ENCODE measurements around the gene UPF2.
"Not testable (repeated sequence)": the region's sequence is repeated elsewhere in the genome, so short reads cannot be mapped to it uniquely, and the experiment has no call there.

The UPF2 gene

DNA sequence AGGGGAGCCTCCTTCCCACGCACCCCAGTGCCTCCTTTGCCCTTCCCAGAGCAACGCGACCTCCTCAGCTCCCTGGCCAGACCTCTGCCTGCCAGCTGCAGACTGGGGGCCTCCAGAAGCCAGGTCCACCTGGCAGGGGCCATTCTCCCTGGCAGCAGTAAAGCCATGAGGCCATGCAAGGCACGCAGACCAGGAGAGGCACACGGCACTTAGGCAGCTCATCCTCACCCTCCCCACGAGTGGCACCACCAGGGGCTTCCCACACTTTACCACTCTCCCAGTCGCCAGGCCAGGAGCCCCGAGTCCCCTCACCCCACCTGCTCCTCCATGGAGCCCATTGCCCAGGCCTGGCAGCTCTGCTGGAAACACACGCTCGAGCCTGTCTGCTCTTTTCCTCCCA is 134.1 kb downstream of the UPF2 start:
- in situ Hi-C loops (cut with MboI; ENCODE audit: low sequenced_read_pairs), result no loop called here

DNA sequence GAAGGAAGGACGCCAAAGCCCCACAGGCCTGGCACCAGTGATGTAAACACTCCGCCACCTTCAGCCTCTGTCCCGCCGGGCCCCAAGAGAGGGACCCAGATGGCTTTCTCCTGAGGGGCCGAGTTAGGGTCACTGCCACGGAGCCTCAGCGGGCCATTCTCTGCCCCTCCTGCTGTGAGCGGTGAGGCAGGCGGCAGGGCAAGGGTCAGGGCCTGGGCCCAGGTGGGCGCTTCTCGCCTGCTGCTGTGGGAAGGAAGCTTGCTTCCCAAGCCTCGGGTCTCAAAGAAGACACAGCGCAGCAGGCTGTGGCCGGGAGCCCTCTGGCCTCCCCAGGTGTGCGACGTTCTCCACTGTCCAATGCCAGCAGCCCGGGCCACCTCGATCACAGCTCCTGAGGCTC is 134.7 kb downstream of the UPF2 start:
- in situ Hi-C loops (cut with MboI; ENCODE audit: low sequenced_read_pairs), result no loop called here

DNA sequence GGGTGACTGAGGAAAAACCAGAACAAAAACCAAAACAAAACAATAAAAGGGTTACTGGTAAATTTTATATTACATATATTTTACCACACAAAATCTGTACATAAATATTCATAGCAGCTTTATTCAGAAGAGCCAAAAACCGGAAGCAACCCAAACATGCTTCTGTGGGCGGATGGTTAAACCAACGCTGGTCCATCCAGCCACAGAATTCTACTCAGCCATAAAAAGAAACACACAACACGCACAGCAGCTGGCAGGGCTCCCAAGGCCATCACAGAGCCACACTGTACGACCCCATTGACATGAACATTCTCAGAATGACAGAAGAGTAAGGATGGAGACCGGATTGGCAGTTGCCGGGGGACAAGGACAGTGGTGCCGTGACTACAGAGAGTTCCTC is 135.9 kb downstream of the UPF2 start:
- in situ Hi-C loops (cut with MboI; ENCODE audit: low sequenced_read_pairs), result no loop called here

DNA sequence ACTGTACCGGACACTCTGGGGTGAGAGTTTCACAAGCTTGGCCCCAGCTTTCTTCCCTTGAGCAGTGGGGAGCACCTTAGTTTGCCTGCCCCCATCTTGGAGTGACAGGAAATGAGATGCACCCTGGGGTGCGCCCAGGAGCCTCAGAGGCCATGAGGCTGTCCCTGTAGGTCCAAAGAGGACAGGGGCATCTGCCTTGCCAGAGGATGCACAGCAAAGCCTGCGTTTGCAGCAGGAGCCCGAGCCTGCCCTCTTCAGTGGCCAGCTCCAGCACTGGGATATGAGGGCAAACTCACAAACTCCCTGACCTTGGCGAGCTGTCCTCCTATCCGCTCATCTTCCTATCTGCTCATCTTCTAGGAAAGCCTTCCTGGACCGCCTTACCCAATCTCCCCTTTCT is 140.0 kb downstream of the UPF2 start:
- in situ Hi-C loops (cut with MboI; ENCODE audit: low sequenced_read_pairs), result no loop called here

DNA sequence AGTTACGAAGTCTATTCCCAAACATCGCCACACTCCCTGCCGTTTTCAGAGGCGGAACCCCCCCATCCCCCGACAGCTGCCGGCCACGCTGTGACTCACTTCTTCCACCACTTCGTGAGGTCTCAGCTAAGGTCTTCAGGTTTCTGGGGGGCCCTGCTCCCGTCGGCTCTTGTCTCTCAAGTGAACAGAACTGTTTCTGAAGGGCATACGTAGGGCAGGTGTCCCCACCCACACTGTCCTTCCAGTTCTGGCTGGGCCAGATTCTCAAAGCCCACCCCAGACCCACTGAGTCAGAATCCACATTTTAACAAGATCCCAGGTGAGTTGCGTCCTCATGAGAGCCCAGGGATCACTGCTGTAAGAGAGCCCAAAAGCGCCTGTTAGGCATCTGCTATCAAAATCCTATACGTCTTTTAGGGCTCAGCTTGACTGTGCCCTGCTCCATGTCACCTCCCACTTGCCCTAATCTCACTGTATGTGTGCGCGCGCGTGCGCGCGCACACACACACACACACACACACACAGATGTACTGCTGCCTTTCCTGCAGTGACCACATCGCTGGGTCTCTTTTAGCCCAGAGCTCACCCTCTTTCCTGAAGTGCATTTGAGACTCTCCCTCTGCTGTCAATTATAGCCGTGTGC is 140.7 kb downstream of the UPF2 start:
- in situ Hi-C loops (cut with MboI; ENCODE audit: low sequenced_read_pairs), result no loop called here

DNA sequence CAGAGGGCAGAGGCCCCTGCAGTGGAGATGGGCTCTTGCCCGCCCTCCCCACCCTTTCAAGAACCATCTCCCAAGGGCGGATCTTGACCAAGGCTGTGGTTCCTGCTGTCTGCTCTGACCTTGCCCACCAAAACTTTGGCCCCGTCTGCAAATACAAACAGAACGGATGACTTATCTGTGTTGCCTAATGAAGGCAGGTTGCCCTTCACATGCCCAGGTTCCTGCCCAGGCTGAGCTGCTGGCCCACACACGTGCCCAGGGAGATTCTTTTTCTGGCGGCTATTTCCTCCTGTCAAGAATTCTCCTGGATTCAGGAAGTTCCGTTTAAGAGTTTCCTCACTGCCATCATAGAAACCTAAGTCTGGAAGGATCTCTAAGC is 141.2 kb downstream of the UPF2 start:
- in situ Hi-C loops (cut with MboI; ENCODE audit: low sequenced_read_pairs), result no loop called here

DNA sequence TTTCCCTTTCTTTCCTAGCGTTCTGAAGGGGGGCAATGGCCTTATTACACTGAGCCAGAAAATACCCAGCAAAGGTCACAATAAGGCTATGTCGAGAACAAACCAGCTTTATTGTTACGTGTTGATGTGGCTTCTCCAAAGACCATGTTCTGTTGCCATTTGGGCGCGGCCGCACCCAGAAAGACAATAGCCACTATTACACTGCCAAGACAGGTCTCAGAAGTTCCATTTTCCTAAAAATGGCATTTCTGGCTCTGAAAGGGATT is 141.6 kb downstream of the UPF2 start:
- in situ Hi-C loops (cut with MboI; ENCODE audit: low sequenced_read_pairs), result no loop called here

DNA sequence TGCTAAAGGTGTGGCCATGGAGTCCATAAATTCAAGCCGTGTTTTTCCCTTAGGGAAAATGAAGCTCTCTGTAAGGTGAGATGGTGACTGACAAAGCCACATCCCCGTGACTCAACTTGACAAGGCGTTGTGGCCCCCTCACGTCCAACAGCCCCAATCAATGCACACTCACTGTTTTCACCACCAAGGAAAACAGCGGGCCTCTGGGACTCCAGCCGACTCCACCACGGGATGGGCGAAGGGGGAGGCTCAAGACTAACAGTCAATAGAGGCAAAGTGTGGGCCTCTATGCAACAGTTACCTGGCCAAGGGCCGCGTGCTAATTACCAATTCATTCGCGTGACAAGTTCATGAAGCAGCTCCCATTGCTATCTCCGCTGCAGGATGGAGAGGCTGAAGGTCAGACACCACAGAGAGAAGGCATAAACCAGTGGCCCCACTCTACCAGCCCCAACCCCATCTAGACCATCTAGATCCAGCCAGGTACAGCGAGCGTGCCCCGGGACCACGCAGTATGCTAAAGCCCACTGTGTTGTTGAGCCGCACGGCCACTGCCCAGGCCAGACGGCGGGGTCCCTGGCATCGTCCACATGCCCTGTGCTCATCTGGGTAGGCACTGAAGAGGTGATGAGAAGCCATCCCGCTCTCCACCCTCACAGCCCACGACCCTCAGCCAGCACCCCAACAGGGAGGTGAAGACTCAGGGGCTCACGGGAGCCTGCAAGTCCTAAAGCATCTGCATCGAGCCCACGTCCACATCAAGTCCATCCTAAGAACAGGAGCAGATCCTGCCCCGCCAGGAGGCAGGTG is 143.3 kb downstream of the UPF2 start:
- in situ Hi-C loops (cut with MboI; ENCODE audit: low sequenced_read_pairs), result no loop called here

DNA sequence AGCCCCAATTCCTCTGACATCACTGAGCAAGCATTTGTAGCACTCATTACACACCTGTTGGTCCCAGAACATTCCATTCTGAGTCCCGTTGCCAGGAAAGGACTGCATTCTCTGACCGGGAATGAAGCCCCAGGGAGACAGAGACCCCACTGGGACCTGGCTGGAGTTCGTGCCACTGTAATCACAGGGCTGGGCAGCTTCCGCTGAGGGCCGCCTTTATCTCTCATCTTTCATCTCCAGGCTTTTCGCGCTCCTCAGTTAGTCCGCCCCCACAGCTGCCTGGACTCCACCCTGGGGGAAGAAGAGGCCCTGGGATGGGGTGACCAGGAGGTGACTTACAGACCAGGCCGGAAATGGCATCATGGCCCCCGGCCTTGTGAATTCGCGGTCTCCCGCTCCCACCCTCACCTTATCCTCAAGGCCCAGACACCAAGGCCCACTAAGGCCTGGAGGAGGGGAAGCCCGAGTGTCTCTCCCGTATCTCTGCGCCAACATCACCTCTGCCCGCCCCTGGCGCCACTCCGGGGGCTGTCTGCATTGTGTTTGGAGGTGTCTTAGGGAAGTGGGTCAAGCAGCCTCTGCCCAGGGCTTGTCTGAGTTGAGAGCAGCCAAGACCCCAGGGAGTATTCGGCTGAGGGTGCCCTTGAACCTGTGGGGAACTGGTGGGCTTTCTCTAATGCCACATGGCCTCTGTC is 144.1 kb downstream of the UPF2 start:
- in situ Hi-C loops (cut with MboI; ENCODE audit: low sequenced_read_pairs), result no loop called here

DNA sequence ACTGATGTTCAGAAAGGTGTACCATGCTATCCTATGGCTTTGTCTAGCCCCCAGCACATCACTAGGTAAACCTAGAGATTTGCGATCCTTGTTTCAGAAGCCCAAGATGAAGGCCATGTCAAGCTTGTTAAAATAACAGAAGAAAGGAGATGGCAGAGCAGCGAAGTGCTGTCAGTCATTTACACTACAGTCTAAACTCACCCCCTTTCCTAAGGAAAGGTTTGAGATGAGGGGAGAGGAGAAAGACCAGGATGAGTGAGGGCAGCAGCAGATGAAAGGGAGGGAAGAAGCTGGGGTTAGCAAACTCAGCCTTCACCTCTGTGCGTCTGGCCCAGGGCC is 144.6 kb downstream of the UPF2 start:
- in situ Hi-C loops (cut with MboI; ENCODE audit: low sequenced_read_pairs), result no loop called here

DNA sequence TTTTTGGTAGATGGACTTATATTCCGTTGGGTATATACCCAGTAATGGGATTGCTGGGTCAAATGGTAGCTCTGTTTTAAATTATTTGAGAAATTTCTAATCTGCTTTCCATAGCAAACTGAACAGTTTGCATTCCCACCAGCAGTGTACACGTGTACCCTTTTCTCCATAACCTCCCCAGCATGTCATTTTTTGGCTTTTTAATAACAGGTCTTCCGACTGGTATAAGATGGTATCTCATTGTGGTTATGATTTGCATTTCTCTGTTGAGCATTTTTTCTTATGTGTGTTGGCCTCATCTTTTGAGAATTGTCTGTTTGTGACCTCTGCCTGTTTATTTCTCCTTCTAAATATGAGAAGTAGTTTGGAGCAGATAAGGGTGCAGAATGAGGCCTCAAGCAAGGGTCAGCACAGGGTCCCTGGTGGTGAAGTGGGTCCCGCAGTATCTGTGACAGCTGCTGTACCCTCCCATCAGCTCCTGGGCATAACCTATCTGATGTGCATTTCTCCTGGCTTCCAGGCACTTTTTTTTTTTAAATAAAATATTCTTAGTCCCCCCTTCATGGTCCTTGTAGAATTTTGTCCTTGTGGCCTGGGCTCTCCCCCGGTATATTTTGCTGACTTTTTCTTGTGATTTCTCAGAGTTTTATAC is 145.9 kb downstream of the UPF2 start:
- in situ Hi-C loops (cut with MboI; ENCODE audit: low sequenced_read_pairs), result no loop called here

DNA sequence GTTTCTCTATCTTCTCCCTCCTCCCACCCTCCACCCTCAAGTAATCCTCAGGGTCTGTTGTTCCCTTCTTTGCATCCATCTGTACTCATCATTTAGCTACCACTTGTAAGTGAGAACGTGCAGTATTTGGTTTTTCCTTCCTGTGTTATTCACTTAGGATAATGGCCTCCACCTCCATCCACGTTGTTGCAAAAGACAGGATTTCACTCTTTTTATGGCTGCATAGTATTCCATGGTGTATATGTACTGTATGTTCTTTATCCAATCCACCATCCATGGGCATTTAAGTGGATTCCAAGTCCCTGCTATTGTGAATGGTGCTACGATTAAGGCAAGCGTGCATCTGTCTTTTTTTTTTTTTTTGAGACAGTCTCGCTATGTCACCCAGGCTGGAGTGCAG is 147.0 kb downstream of the UPF2 start:
- in situ Hi-C loops (cut with MboI; ENCODE audit: low sequenced_read_pairs), result no loop called here

DNA sequence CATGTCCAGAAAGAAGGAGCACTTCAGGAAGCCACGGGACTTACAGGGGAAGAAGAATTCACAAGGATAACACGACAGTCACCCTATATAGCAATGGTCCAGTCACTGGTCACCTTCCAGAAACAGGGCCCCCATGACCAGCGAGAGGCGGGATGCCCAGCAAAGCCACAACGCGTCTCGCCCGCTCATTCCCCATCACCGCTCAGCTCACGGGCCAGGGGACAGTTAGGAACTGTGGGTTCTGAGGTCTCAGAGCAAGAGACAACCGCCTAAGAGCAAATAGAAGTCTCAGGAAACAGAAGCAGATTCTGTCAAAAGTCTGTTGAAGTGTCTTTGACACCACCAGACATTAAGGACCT is 147.5 kb downstream of the UPF2 start:
- in situ Hi-C loops (cut with MboI; ENCODE audit: low sequenced_read_pairs), result no loop called here

DNA sequence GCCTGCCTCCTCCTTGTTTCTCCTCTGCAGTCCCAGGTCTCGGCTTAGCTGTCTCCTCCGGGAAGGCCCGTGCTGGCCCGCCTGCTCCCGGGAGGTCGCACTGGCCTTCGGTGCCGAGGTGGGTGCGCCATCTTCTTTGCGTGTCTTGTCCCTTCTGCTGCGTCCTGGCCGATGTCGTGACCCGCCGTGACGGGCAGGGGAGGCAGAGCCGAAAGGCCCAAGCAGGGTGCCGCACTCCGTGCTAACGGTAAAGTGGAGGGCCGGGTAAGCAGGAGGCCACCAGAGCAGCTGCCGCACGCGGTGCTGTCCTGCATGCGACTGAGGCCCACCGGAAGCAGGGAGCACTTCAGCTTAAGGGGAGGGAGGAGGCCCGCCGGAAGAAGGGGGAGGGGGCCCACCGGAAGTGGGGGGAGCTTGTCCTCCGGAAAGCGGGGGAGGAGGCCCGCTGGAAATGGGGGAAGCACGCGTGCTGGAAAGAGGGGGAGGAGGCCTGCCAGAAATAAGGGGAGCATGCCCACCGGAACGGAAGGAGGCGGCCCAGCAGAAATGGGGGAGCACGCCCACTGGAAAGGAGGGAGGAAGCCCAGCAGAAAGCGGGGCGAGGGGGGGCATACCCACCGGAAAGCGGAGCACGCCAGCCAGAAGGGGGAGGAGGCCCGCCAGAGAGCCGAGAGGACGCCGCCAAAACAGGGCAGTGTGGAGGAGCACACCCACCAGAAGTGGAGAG is 148.1 kb downstream of the UPF2 start:
- in situ Hi-C loops (cut with MboI; ENCODE audit: low sequenced_read_pairs), result no loop called here

DNA sequence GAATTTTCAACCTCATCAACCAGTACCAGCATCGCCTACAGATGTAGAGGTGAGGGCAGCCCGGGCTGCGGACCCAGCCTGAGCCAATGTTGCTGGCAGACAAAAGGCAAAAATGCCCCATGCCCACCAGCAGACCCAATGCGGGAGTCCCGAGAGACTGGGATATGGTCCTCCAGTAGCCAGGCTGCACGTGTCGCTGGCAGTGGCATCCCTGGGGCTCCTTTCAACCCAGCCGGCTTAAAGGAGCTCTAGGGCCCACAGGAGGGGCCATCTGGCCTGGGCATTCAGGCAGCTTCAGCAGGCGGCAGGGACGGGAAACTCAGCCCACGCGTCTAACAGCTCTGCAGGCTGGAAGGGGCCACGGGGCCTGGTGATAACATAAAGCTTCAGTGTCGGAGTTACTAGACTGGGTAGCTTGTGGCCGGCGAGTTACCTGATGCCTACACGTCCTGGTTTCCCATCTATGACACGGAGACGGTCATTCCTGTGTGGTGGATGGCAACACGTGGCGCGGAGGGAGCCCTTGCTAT is 148.8 kb downstream of the UPF2 start:
- in situ Hi-C loops (cut with MboI; ENCODE audit: low sequenced_read_pairs), result no loop called here

DNA sequence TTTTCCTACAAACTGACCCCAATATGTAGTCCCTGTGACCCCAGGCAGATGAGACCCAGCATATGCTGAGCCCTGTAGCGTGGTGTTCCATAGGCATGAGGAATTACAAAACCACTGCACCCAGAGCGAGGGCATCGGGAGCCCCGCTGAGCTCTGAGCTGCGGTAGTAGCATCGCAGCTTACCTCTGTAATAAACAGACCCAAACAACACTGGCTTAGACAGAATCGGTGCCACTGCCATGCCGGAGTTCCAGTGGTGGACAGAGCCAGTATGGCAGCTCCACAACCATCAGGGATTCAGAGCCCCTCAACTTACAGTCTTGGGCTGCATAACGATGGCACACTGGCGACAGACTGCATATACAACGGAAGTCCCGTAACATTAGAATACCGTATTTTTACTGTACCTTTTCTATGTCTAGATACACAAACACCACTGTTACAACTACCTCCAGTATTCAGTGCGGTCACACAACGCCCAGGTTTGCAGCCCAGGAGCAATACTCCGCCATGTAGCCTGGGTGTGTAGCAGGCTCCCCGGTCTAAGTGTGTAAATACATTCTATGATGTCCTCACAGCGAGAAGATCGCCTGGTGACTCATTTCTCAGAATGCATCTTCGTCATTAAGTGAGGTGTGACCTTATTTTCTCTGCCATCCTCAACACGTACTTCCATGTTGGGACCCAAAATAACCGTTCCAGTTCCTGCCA is 150.7 kb downstream of the UPF2 start:
- in situ Hi-C loops (cut with MboI; ENCODE audit: low sequenced_read_pairs), result no loop called here

DNA sequence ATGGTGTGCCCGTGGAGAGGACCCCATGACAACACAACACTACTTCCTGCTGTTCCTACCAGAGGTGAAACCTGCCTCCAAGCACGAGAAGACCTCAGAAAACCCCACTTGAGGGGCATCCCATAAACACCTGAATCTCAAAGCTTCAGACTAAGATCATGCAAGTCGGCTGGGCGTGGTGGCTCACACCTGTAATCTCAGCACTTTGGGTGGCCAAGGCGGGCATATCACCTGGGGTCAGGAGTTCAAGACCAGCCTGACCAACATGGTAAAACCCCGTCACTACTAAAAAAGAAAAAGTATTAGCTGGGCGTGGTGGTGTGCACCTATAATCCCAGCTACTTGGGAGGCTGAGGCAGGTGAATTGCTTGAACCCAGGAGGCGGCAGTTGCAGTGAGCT is 153.3 kb downstream of the UPF2 start:
- in situ Hi-C loops (cut with MboI; ENCODE audit: low sequenced_read_pairs), result not testable (repeated sequence)

DNA sequence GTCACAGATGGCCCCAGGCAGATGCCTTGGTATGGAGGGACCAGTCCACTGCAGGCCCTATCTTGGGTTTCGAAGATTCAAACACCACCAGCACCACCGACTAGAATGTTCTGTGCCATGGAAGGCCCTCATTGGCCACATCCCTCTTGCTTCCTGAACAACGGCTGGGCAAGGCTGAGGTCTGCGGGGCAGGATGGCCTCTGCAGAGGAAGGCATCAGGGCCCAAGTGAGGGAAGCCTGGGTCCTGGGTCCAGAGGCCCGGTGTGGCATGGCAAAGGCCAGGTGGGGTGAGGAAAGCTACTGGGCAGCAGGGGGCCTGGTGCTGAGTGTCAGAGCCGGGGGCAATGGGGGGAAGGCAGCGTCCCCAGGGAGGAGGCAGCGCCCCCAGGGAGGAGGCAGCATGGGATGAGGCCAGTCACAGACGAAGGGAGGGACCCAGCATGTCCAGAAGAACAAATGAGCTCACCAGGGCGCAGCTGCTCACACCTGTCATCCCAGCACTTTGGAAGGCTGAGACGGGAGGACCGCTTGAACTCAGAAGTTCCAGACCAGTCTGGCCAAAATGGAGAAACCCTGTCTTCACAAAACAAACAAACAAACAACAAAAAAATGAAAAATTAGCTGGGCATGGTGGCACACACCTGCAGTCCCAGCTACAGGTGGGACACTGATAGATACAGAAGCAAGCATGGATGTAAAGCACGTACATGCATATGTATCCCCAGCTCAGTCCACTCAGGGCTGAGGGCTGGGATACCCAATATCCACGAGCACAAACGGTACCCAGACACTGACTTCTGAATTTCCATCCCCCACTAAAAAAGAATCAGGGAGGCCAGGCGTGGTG is 155.0 kb downstream of the UPF2 start:
- in situ Hi-C loops (cut with MboI; ENCODE audit: low sequenced_read_pairs), result no loop called here

DNA sequence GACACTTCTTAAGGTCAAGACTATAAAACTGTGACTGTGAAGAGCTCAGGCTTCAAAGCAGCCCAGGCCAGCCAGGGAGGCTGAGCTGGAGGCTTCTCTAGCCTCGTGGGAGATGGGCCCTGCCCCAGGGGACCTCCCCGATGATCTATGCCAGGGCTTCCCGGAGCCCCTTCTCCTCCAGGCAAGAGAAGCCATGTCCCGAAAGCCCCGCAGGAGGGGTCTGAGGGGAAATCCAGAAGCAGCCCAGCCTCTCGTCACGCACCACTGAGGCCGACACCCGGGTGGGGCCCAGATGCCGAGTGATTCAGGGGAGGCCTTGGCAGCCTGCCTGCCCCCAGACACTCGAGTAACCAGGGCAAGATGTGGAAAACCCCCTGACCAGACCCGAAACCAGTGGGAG is 155.8 kb downstream of the UPF2 start:
- in situ Hi-C loops (cut with MboI; ENCODE audit: low sequenced_read_pairs), result no loop called here

DNA sequence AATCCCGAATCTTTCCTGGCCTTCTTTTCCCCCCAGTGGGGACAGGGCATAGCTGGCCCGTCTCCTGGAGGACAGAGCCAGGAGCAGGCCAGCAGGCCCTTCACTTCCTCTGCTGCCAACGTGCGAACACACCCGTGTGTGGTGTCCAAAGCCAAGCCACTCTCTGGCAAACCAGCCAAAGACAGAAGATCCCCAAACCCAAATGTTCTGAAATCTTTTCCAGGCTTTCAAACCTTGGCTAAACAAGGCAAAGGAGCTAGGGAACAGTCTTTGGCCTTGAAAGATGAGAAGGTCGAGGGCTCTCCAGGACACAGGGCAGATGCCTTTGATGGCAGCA is 156.5 kb downstream of the UPF2 start:
- in situ Hi-C loops (cut with MboI; ENCODE audit: low sequenced_read_pairs), result no loop called here

Data from HL-60/S4 treated with phorbol 12-myristate 13-acetate at 8.2 ng/mL for 4 days and 3 days (cell line).